Thoracic aorta (tissue), 2 donors: ENCODE results near the gene HAP1. TPM values are rescaled to one million over a fixed set of nuclear protein-coding genes. Genes with fewer than 3 reads are reported as not detected.

ENCODE experiments used
- ATAC-seq: fragments of 150-250 bp; one replicate; pipeline ENCODE4 v1.8.0; 2017; ENCODE audit warnings: low read depth; ENCODE audit not compliant: insufficient number of reproducible peaks, low FRiP score
- DNase-seq: peaks from one replicate; pipeline ENCODE4 v3.0.0-alpha.2; 2020; ENCODE audit warnings: low spot score
- H3K27ac ChIP-seq, 2 donors: fragments of 200-600 bp; sonication (generic); 1 replicate in 1 of 2; 2 replicates in 1 of 2; pipeline ENCODE4 v1.5.1; 2016; ENCODE audit warnings: mild to moderate bottlenecking in 2 of 2, moderate library complexity in 2 of 2
- H3K27me3 ChIP-seq: fragments of 200-600 bp; sonication (generic); replicated peaks from 2 replicates; pipeline ENCODE4 v1.6.0; 2016; ENCODE audit warnings: mild to moderate bottlenecking; ENCODE audit not compliant: insufficient read depth
- H3K36me3 ChIP-seq: fragments of 200-600 bp; sonication (generic); one replicate; pipeline ENCODE4 v1.5.1; 2016
- H3K4me1 ChIP-seq, 2 donors: fragments of 200-600 bp; sonication (generic); 1 replicate in 1 of 2; 2 replicates in 1 of 2; pipeline versions ENCODE4 v1.5.1 to v1.6.0; 2016; ENCODE audit warnings: low read depth in 2 of 2, mild to moderate bottlenecking in 1 of 2; ENCODE audit not compliant: control insufficient read depth in 1 of 2
- H3K4me3 ChIP-seq: fragments of 200-600 bp; sonication (generic); 2 replicates; pipeline ENCODE4 v1.5.1; 2016; ENCODE audit warnings: mild to moderate bottlenecking
- H3K9me3 ChIP-seq: fragments of 200-600 bp; sonication (generic); 2 replicates; pipeline ENCODE4 v1.5.1; 2016
- total RNA-seq, 2 donors: library from RNA; depleted of rRNA; stranded (reverse); fragments of >200 nt; gene quantifications; one replicate each; pipeline versions ENCODE4 v1.1.0 to v1.2.3, GENCODE V29; 2016
- TF ChIP-seq, protein P1 (sequence below): fragments of 200-600 bp; sonication (generic); IDR thresholded peaks from one replicate; pipeline ENCODE4 v1.5.1; 2019; ENCODE audit warnings: antibody characterized with exemption

HAP1 gene
- total RNA-seq, 2 donors from 2014 or later: 0.35 TPM; not detected in 1

- Histone ChIP-seq H3K9me3 (no peaks in the 10 kb centered on the region), H3K4me3 (no peak overlapping the region), H3K27me3 (no peaks in the 10 kb centered on the region), H3K36me3 (no peaks in the 10 kb centered on the region), H3K27ac (no peak overlapping the region), H3K4me1 (no peaks in the 10 kb centered on the region)
- ATAC-seq: no peak
- DNase-seq: no peak
- TF ChIP-seq, protein P1, sequence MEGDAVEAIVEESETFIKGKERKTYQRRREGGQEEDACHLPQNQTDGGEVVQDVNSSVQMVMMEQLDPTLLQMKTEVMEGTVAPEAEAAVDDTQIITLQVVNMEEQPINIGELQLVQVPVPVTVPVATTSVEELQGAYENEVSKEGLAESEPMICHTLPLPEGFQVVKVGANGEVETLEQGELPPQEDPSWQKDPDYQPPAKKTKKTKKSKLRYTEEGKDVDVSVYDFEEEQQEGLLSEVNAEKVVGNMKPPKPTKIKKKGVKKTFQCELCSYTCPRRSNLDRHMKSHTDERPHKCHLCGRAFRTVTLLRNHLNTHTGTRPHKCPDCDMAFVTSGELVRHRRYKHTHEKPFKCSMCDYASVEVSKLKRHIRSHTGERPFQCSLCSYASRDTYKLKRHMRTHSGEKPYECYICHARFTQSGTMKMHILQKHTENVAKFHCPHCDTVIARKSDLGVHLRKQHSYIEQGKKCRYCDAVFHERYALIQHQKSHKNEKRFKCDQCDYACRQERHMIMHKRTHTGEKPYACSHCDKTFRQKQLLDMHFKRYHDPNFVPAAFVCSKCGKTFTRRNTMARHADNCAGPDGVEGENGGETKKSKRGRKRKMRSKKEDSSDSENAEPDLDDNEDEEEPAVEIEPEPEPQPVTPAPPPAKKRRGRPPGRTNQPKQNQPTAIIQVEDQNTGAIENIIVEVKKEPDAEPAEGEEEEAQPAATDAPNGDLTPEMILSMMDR: no peak
These were observed 16.2 kb downstream of the HAP1 start for GRCh38 chr17:41718287-41718645.

- no peak overlapping the region for H3K4me3 ChIP-seq
- no peaks in the 10 kb centered on the region for H3K27me3 ChIP-seq
- TF ChIP-seq, protein P1: no peak
- ATAC-seq (no peak), DNase-seq (no peak)
- no peaks in the 10 kb centered on the region for H3K4me1 ChIP-seq
- H3K36me3 ChIP-seq: no peaks in the 10 kb centered on the region
- no peaks in the 10 kb centered on the region for H3K9me3 ChIP-seq
- H3K27ac ChIP-seq: no peak overlapping the region
These were observed 16.8 kb downstream of the HAP1 start for GRCh38 chr17:41717408-41718286.

DNA sequence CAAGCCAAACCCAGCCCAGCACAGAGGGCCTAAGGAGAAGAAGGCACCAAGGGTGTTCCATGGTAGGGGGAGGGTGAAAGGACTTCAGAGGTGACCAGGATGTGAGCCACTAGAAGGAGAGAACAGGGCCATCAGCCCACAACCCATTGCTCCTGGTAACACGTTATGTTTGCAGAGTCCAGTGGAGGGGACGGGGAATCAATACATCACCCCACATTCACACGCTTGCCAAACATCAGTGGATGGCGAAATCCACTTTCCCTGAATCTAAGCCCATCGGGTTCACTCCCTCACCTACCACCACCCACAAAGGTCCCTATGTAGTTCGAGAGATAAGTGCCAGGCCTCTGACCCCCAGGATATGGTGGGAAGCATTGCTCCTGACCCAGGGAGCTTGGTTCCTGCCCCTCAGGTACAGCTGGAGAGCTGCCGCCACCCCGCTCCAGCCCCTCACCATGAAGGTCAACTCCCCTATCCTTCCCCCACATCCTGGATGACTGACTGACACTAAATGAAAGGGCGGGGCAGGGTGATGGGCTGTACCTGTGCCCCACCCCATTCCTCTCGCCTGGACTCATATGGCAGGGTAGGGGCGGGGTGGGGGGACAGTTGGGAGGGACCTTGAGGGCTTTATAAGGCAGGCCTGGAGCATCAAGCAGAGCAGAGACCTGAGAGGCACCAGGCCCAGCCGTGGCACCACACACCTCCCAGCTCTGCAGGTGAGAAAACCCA is 22.6 kb downstream of the HAP1 start, which contains the start of gene GAST:
Gene GAST (plus strand): TSS at position 663 of the 732 bp plus-strand sequence. CDS start 3,106 bp downstream, outside the sequence.
- H3K27me3 ChIP-seq: no peaks in the 10 kb centered on the region
- H3K27ac ChIP-seq: no peak within 1 kb of the TSS
- no peak within 1 kb of the TSS for H3K4me3 ChIP-seq
- no peaks in the 10 kb centered on the region for H3K36me3 ChIP-seq
- TF ChIP-seq, protein P1: no peak
- H3K4me1 ChIP-seq: no peaks in the 10 kb centered on the region
- no peak for DNase-seq
- ATAC-seq: no peak
- H3K9me3 ChIP-seq: no peaks in the 10 kb centered on the region

DNA sequence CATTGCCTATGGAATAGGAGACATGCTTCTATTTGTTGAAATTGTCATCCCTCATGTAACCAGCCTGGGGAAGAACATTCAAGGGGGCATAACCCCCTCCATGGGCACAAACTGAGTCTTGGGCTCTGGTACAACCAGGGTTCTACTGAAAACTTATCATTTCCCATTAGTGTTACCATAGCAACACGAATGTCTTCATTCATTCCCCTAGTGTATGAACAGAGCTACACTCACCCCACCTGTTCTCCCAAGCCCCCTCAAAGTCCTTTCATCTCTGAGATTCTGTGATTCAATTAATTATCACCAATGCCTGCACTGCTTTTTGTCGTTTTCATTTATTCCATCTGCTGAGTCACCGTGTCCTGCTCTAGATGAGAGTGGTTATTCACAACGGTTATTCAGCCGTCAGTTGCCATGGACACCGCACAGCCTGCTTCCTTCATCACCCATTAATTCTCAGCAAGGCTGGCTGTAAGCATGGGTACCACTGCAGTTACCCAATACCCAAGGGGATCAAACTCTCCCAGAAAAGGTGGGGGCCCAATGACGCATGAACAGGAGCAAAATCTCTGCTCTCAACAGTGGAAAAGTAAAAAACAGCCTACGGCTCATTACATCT is 23.9 kb downstream of the HAP1 start:
- Histone ChIP-seq H3K4me1 (no peaks in the 10 kb centered on the region), H3K27ac (no peak overlapping the region), H3K27me3 (no peaks in the 10 kb centered on the region), H3K36me3 (no peaks in the 10 kb centered on the region), H3K4me3 (no peak overlapping the region), H3K9me3 (no peaks in the 10 kb centered on the region)
- ATAC-seq: no peak
- TF ChIP-seq, protein P1: no peak
- DNase-seq: no peak
